ENCODE data around the gene STEAP2. TPM values are rescaled to one million over a fixed set of nuclear protein-coding genes. Genes with fewer than 3 reads are reported as not detected.

Gene STEAP2
- not detected for total RNA-seq

GRCh38 chr7:90211391-90212148, at the start of gene STEAP2:
STEAP2 (plus strand) TSS chr7:90211740; CDS start chr7:90225083, 13,343 bp downstream.

GRCh38 chr7:90244909-90245851, 33.6 kb downstream of the STEAP2 start, which contains the start of gene CFAP69:
CFAP69 (plus strand) TSS chr7:90245174; CDS start chr7:90245425, 251 bp downstream.

Other genes with a start within 250 kb of the STEAP2 start
- gene STEAP1, start 57.3 kb upstream of the STEAP2 start, total RNA-seq, result not detected
- gene CFAP69, start 33.4 kb downstream of the STEAP2 start, total RNA-seq, result not detected
- gene FAM237B, start 109.6 kb downstream of the STEAP2 start, total RNA-seq, result not detected
- gene GTPBP10, start 135.0 kb downstream of the STEAP2 start, total RNA-seq, result 10 to 100 TPM; 26.8 to 29.4 TPM
- gene CLDN12, start 191.7 kb downstream of the STEAP2 start, total RNA-seq, result 1 to 10 TPM; 3.7 to 4.6 TPM